Stimulated activated CD4-positive, alpha-beta T cell treated with anti-CD3 and anti-CD28 coated beads, Interleukin-1b, Interleukin-23, amount 100 ng/mL, for 24 hours (primary cell): Measurements from ENCODE around the gene COQ8A.
A peak's percentile ranks its signal among the peaks of the same experiment; 100 is the strongest.

ENCODE experiments used
- DNase-seq, 4 experiments: peaks; one replicate each; pipeline ENCODE4 v3.0.0-alpha.2; 2020; ENCODE audit warnings: low read depth in 4 of 4, low spot score in 1 of 4

COQ8A gene

DNA sequence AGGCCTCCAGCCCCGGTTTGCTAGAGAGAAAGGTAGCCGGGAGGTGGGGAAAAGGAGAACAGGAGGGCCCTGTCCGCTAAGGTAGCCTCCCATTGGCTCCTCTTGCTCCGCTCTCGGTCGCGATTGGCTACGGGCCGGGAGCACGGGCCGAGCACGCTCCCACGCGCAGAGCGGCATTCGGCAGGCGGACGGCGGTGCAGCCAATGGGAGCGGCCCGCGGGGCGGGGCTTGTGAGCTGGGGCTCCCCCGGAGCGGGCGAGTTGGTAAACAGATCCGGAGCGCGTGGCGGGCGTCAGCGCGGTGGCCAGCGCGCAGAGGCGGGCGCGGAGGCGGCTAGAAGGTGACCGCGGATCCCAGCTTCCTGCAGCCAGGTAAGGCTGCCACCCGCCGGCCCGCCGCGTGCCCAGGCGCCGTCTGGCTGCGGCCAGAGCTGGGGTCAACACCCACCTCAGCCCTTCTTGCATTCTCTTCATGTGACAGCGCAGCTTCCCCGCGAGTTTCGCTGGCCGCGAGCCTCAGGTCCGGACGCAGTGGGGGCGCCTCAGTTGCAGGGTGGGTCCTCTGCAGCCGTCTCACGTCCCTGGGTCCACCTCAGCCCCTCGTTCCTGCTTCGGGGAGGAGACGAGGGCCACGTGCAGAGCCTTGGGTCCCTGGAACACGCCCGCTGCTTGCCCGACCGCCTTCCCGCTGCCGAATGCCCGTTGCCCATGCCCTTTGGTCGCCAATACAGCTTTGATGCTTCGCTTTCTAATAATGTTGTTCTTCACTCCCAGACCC lies at the start of gene COQ8A:
COQ8A (plus strand) TSS at position 266 of the 777 bp plus-strand sequence. CDS start 21,092 bp downstream, outside the sequence.
- DNase-seq = peak; percentile 88 to 99 (median 96)

DNA sequence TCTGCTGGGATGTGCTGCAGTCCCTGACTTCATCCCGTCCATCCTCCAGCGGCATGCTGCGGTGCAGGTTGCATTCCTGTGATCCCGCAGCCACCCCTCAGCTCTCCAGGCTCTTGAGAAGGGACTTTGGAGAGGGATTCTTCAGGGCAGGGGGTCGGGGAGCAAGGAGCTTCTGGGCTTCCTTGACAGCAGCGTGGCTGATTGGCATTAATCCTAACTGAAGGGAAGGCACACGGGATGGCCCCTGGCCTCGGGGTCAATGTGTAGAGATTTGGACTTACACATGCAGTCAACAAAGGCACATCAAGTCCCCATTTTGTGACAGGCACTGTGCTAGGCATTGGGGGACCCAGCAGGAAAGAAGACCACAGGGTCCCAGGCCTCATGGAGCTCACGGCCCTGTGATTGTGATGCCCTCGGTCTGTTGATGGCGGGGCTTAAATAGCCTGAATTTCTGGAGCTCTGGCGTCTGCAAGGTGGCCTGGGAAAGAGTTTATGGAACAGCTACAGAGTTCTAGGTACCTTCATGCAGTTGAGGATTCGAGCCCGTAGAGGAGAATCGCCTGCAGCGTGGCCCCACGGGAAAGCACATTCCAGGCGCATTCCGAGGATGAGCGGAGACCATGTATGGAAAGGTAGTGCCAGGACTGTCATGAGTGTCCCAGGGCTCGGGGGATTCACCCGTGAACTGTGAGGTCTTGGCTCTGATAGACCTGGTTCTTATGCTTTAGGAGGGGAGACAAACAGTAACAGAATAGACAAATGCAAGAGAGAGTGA lies 49.6 kb upstream of the COQ8A start:
- no peak for DNase-seq

DNA sequence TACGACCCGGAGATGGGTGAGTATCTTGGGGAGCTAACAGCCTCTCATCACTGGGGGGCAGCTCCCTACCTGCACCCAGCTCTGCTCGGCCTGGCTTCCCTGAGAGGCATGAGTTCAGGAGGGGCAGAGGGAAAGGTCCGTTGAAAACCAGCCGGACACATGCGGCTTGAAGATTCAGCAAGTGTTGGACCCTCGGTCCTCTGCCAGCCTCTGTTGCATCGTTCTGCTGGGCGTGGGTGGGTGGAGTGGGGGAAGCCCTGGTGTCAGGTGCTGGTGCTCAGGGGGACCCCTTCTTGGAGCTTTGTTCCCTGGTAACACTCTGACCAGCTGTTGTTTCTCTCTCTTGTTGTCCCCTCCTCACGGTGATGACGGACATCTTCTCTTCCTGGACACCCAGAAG lies 48.7 kb upstream of the COQ8A start:
- no peak for DNase-seq

DNA sequence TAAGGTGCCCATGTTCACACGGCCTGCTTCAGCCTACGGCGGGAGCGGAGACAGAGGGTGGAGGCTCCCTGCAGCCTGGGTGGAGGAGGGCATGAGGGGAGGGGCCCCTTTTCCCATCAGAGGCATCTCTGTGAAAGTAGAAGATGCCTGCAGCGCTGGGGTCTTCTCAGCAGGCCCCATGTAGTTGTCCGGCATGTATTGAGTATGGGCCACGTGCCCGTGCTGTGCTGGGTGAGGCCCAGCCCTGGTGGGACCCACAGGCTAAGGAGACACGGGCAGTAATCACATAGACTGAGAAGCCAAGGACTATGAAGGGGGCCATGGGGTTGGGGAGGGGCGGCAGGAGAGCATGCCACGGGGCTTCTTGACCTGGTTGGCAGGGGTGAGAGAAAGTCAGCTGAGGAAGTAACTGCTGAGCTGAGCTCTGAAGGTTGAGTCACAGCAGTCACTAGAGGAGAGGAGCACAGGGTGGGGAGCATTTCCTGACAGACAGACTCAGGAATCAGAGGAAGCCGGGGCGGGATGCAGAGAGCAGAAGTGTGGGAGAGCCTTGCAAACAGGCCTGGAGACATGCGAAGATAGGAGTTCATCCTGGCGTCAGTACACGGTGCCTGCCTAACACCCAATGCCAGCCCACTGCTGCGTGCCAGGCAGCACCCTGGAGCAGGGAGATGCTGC lies 48.1 kb upstream of the COQ8A start:
- DNase-seq = no peak

DNA sequence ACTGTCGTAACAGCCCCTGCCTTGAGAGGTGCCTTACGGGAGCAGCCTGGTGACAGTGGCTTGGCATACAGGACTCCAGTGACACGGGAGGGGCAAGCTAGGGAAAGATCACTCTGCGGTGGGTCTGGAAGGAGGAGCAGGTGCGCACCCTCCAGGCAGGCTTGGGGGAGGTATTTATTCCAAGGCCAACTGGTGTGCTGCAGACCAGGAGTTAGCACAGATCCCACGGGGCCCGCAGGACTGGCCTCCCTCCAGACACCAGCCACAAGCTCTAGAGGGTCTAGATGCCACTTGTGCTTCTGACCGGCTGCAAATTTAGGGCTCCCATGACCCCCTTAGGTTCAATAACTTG lies 47.6 kb upstream of the COQ8A start:
- DNase-seq = no peak

DNA sequence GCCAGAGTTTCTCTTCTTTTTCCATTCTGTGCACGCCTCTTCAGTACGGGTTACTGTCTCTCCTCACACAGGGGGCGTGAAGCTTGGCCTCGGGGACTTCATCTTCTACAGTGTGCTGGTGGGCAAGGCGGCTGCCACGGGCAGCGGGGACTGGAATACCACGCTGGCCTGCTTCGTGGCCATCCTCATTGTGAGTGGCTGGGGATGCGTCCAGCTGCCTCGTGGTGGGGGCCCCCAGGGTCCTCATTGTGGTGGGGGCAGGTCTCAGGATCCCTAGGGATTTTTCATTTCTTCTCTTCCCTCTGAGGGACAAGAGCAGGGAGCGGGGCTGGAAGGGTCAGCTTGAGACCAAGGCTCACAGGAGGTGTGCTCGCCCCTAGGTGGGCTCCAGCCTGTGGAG lies 46.2 kb upstream of the COQ8A start:
- no peak for DNase-seq

DNA sequence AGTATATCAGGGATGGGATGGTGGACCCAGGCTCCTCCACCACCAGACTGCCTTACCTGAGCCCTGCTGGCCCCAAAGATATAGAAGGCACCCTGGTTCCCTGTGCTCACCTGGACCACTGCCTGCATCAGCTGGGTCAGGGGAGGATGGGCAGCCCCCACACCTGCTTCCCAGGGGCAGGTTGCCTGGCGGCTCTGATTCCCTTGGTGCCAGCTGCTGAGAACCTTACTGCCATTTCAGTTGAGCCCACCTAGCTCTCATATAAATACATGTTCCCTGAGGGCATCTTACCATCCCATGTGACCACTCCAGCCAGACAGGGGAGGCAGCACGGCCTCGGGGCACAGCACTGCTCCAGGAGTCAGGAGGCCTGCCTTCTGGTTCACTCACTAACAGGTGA lies 45.3 kb upstream of the COQ8A start:
- DNase-seq = no peak

DNA sequence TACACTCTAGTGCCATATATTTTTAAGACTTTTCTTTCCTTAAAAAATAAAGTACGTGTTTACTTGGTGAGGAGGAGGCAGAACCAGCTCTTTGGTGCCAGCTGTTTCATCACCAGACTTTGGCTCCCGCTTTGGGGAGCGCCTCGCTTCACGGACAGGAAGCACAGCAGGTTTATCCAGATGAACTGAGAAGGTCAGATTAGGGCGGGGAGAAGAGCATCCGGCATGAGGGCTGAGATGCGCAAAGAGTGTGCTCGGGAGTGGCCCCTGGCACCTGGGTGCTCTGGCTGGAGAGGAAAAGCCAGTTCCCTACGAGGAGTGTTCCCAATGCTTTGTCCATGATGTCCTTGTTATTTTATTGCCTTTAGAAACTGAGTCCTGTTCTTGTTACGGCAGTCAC lies 44.5 kb upstream of the COQ8A start:
- DNase-seq = no peak

DNA sequence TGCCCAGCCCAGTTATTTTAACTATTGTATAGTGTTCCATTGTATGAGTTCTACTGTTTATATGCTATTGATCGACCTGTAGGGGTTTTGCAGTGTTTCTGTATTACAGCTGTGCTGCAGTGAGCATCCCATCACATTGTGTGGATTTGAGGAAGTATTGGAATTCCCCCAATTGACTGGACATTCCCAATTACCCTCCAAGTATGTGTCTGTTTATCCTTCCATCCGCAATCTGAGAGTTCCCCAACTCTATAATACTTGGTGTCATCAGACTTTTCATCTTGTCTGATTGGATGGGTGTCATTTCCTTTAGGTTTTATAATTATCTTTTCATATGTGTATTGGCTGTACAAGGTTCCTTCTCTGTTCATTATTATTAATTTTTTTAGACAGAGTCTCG lies 41.8 kb upstream of the COQ8A start:
- no peak for DNase-seq

DNA sequence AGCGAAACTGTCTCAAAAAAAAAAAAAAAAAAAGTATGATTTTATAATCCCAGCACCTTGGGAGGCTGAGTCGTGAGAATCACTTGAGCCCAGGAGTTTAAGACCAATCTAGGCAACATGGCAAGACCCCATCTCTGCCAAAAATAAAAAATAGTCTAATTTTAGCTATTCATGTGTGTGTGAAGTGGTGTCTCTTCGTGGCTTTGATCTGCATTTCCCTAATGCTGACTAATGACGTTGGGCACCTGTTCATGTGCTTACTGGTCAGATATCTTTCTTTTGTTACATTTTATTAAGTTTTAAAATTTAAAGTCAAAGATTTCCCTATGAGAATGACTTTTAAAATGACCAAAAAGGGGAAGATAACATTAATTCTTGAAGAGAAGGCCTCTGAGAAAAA lies 38.7 kb upstream of the COQ8A start:
- DNase-seq = no peak

DNA sequence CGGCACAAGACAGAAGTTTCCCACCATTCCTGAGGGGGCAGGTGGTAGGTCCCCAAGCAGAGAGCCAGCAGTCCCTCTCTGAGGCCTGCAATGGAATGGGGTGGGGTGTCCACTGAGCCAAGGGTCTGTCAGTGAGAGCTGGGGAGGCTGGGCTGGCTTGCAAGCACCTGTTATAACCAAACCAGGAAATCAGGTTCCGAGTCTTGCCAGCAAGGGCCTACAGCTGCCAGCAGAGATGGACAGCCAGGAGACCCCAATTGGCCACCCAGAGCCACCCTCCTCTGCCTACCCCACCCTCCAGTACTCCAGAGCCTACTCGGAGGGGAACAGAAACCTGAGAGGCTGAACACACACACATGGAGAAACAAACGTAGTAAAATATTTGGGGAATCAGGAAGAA lies 37.5 kb upstream of the COQ8A start:
- DNase-seq = no peak

DNA sequence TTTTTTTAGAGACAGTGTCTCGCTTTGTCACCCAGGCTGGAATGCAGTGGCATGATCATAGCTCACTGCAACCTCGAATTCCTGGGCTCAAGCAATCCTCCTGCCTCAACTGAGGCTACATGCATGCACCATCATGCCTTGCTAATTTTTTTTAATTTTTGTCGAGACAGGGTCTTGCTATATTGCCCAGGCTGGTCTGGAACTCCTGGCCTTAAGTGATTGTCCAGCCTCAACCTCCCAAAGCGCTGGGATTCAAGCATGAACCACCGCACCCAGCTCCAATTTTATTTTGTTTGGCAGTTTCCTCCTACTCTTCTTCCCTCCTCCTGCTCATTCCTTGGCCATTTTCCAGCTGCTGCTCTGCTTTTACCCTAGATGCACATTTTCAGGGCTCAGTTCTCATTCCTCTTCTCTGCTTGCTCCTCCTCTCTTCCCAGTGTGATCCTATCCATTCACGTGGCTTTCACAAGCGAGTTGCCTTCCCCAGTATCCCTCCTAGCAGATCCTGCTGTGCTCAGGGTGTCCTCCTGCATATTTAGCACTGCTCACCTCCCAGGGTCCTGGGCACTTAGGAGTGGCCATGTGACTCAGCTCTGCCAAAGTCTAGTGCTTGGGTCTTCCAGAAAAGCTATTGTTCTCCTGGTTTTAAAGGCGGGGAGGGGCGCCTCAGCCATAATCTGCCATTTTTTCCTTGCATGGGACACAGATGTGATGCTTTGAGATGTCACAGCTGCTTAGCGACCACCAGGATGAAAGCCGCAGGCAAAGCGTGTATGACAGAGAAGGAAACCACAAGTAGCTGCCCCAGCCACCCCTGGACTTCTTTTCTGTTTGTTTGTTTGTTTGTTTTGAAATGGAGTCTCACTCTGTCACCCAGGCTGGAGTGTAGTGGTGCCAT lies 36.0 kb upstream of the COQ8A start:
- no peak for DNase-seq

DNA sequence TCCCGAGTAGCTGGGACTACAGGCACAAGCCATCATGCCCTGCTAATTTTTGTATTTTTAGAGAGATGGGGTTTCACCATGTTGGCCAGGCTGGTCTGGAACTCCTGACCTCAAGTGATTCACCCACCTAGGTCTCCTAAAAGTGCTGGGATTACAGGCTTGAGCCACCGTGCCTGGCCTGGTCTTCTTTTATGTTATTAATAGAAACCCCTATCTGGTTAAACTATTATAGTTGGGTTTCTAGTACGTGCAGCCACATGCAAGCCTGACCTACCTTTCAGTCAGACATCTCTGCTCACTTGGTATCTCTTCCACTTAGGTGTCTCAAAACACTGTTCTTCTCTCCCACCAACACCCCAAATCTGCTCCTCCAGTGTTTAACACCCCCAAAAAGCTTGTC lies 35.3 kb upstream of the COQ8A start:
- no peak for DNase-seq

DNA sequence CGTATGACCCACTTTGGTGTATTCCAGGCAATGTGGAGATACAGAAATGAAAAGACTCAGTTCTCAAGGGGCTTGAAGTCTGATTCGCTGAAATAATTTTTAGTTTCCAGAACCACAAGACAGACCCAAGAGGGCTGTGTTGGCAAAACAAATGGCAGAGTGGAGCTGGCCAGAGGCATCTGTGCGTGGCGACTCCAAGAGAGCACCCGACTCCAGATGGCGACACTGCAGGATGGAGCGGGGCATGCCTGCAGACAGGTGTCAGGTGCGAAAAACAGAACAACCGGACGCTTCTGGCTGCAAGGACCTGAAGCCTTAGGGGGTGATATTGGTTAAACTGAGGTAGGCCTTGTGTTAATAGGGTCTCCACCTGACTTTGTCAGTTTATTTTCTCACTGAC lies 31.7 kb upstream of the COQ8A start:
- no peak for DNase-seq

DNA sequence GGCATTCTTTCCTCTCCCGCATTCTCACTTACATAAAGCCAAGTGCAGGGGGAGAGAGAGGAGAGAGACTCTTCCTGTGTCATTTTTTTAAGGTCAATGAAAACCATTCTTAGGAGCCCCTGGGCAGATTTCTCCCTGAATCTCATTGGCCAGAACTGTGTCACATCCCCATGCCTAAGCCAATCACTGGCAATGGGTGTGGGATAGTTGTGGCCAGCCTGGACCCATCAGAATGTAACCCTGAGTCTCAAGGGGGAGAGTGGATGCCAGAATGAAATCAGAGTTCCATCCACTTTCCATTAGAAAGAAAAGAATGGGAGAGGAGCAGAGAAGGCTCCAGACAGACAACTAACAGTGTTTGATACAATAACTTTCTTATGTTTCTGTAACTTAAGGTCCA lies 31.2 kb upstream of the COQ8A start:
- no peak for DNase-seq

DNA sequence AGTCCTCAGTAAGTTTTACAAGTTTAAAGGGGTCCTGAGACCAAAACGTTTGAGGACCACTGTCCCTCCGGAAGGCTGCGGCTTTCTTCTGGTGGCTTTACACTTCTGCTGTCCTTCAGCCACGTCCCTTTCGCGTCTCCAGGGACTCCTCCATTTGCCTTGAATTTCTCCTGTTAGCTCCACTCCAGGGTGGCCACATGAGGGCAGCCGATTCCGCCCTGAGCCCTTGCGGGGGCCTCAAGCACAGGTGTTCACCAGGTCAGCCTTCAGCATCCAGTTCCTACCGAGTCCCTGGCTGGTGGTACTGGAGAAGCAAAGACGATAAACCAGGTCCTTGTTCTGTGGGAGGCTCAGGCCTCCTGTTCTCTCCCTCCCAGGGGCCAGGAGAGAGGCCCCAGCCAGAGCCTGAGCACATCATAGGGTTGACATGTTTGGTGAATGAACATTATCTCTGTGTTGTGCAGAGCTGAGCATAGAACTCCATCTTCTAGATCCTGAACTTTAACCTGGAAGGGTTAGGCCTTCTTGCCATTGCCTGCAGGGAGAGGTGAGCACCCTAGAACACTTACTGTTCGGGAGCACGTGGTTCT lies 27.4 kb upstream of the COQ8A start:
- DNase-seq = peak in 2 of 4 experiments; percentile 18 to 23

DNA sequence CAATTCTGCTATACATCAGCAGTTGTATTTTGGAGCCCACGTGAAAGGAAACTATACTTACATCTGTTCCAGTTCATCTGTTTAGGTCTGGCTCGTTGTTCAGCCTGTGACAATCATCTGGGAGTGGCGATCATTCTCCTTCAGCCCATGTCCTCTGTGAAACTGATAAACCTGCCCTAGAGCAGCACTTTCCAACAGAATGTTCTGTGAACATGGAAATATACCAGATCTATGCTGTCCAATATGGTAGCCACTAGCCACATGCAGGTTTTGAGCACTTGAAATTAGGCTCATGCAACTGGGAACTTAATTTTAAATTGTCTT lies 24.5 kb upstream of the COQ8A start:
- DNase-seq = no peak

DNA sequence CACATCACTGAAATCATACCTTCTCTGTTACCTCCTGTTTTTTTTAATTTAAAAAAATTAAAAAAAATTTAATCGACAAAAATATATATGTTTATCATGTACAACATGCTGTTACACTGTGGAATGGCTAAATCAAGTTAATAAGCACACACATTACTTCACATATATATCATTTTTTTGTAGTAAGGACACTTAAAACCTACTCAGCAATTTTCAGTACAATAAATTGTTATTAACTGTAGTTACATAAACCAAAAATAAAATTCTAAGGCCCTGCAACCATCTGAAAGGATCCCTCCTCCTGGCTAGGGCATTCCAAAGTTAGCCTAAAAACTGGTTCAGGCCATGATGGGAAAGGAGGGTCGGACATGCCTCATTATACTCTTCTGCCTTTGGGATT lies 23.6 kb upstream of the COQ8A start:
- DNase-seq = no peak

DNA sequence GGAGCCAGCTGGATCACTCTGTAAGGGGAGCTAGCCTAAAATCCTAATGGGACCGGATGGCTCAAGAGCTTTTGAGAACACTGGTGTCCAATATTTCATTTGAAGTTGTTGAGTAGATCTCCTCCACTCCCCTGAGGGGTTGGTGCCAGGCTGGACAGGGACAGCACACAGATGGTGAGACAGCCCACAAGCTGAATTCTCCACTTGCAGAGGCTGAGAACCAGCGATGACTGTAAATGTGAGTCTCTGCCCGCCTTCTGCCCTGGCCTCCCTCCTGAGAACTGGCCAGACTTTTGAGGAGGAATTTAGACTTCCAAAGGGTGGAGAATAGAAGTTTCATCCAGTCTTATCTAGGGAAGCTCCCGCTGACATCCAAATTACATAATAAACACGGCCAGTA lies 20.5 kb upstream of the COQ8A start:
- DNase-seq = no peak

DNA sequence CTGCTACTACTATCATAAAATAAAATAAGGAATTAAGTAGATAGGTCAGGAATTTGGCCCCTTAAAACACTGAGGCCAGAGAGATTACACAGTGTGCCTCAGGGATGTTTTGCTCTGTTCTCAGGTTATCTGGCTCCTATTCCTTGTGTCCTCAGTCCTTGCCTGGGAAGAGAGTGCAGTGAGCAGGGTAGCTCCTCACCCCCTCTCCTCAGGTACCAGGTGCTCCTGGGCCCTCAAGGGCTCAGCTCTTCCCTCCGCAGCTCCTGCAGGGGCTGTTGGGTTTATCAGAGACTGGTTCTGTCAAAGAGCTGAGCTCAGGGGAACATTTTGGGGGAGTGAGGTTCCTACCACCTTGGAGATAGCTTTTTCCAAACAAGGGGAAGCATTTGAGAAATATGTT lies 20.1 kb upstream of the COQ8A start:
- DNase-seq = no peak

DNA sequence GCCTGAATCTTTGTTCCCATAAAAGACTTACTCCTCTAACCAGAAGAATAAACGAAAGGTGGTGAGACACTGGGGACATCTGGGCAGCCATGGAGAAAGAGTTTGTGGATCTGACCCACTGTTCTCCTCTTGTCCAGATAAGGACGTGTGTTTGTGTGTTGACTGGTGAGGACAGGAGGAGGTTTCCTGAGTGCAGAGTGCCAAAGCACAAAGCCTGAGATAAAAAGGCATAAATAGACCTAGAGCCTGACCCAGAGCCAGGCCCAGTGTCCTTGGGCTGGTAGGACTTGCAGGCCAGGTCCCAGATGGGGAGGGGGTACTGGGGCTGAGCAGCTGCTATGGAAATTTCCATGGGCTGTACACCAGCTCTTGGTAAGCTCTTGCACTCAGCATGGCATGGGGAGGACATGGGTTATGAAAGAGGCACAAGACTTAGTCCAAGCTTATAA lies 19.6 kb upstream of the COQ8A start:
- DNase-seq = no peak
